Daoy (cell line): ENCODE results near the gene TPH2. TPM values are rescaled to one million over a fixed set of nuclear protein-coding genes. Genes with fewer than 3 reads are reported as not detected.
A peak's percentile ranks its signal among the peaks of the same experiment; 100 is the strongest.

Experiments
- DNase-seq: peaks from one replicate; pipeline ENCODE4 v3.0.0-alpha.2; 2015; ENCODE audit warnings: low read depth
- total RNA-seq: library from RNA; depleted of rRNA; stranded (reverse); fragments of >200 nt; shearing (Covaris generic); gene quantifications from 2 replicates; pipeline ENCODE4 v1.2.3, GENCODE V29; 2014

The TPH2 gene
- total RNA-seq, 1 experiment from 2014 or later: not detected

DNA sequence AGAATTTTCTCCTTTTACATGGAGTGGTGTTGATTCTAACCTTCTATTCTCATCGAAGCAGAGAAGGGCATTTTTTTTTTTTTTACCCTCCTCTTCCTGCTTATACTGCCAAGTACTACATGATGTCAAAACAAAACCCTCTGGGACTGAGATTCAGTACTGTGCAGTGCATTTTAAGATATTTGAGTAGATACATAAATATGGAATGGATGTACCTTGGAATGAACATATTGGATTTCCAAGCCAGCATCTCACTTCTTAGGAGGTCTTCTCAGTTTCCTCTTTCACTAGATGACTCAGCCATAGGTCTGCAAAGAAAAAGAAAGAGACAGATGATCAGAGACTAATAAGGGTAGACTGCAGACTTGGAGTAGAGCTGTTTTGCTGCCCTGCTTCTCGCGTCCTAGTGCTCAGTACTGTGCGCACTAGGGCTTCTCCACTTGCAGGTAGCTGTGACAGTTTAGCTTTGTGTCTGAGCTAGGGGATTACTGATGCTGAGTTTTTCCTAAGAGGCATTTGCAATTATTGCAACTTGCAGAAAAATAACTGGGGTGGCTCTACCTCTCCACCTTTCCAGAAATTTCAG is 20.4 kb downstream of the TPH2 start:
- DNase-seq: no peak

DNA sequence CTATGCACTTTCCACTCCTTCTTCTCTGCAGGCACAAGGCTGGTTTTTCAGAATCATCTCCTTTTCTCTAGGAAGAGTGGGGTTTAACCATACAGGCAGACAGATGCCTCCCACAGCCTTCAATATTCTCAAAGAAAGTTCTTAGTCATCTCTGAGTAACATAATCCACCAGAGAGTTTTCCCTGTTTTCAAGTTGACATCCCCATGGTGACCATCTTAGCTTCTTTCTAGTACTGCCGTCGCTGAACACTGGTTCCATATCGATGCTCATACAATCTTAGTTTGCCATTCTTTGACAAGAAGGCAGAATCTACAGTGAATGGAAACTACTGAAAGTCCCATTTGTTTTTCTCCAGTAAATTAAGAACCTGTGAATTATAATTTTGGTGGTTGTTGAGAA is 28.6 kb downstream of the TPH2 start:
- peak; percentile 11 for DNase-seq

DNA sequence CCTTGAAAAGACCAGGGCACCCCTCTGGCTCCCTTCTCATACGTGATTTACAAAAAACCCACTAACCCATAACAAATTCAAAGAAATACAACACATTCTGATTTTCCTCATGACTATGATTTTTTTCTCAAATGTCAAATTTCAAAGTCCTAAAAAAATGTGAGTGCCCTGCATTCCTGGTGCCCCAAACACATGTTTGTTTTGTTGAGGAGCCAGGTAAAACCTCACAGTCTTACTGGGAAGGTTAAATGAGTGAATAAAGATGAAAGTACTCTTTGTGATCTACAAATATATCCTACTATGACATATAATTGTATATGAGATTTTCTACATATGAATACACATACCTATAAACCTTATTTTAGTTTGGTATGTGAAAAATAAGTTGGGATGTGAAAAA is 30.7 kb downstream of the TPH2 start:
- no peak for DNase-seq

DNA sequence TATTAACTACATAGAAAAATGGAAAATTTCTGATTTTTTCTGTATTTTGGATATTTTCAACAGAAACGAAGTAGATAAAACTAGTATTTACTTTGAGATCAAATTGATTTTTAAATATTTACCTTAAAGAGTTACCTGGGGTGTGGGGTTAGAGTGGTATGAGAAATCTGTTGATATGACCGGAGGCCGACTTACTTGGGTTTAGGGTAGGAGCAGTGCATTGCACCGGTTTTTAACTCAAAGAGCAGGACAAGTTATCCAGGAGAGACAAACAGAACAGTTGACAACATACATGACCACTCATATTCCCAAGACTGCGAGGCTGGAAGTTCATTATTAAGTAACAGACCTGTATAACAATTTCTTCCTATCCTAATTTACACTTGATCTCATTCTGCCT is 31.4 kb downstream of the TPH2 start:
- no peak for DNase-seq

DNA sequence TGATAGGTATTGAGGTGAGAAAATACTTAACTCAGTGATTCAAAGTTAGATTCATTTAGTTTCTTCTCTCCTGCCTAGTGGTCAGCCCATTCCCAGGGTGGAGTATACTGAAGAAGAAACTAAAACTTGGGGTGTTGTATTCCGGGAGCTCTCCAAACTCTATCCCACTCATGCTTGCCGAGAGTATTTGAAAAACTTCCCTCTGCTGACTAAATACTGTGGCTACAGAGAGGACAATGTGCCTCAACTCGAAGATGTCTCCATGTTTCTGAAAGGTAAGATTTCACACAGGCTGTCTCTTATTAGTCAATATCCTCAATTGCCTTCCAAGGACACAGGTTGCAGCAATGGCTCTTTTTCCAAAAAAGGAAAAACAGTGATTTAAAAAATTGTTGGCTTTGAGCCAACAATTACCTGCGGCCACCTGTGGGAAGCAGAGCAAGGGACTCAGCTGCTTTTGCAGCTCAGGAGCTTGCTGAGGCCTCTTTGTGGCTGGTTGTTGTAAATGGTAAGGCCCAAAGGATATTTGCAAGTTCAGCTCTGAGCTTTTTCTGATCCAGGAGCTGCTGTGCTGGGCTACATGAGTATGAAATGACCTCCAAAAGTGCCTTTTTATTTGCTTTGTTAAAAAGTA is 33.9 kb downstream of the TPH2 start:
- DNase-seq: no peak

DNA sequence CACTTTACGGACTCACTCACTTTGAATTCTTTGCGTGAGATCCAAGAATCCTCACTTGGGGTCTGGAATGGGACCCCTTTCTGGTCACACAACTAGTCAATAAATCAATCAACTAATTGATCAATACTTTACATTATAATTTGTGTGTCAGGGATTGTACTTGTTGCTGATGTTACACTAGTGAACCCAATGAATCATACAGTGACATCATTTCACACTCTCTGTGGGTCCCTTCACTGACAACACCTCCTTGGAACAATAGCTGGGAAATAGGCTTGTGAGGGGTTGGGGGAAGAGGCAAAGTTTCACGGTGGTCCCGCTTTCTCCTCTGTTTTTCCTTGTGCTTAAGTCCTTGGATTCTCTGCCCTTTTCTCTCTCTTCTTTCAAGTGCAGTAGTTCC is 35.0 kb downstream of the TPH2 start:
- DNase-seq: peak; percentile 13

DNA sequence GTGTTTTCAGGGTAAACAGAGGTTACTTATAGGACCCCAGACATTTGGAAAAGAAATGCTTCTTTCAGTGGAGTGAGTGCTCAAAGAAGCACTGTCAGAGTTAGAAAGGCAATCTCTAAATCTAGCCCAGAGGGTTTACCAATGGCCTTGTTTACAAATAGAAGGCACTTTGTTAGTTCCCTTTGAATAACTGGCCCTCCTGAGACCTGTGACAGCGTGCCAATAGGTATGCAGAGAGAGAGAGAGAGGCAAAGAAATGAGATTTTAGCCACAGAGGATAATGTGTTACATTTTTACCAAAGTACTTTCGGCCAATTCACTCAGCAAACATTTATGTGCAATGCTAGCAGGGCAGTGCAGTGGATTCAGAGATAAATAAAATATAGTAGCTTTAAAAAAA is 41.9 kb downstream of the TPH2 start:
- no peak for DNase-seq

DNA sequence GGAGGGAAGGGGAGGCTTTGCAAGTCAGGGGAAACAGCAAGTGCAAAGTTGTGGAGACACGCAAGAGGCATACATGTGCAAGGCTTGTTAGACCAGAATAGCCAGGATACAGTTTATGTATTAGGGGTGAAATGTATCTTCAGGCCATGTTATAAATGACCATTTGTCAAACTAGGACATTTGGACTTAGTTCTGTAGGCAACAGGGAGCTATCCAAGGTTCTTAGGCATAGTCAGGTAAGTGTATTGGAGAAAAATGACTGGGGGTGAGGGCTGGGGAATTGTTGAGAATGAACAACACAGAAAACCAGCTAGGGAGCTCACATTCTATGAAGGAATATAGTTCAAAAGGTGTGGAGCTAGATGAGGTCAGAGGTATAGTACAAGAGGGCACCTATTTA is 42.5 kb downstream of the TPH2 start:
- DNase-seq: no peak

DNA sequence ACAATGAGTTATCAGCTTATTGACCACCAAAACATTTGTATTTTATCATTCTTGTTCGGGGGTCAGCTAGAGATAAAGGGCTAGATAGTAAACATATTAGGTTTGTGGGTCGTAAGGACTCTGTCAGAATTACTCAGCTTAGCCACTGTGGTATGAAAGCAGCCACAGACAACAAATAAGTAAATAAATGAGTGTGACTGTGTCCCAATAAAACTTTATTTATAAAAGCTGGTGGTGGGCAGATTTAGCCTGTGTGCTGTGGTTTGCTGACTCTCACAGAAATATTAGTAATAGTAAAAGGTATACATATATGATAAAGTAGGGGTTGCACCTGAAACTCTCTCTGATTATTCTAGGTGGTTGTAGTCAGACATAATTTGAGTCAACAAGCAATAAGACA is 56.1 kb downstream of the TPH2 start:
- DNase-seq: no peak

DNA sequence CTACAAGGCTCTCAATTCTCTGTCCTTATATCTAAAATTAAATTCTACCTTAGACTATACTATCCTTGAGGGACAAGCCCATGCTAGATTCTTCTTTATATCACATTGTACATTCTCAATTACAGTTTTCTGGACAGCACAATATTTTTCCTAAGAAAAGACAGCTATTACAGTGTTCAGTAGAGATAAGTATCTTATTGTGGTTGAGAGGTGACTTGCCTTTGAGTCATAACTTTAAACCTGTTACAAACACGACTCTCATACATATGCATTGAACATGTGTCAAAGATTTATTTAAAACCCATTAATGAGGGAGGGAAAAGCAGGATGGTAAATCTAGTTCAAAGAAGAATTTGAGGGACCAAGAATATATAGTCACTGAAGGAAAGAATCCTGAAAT is 61.1 kb downstream of the TPH2 start:
- peak; percentile 7 for DNase-seq

DNA sequence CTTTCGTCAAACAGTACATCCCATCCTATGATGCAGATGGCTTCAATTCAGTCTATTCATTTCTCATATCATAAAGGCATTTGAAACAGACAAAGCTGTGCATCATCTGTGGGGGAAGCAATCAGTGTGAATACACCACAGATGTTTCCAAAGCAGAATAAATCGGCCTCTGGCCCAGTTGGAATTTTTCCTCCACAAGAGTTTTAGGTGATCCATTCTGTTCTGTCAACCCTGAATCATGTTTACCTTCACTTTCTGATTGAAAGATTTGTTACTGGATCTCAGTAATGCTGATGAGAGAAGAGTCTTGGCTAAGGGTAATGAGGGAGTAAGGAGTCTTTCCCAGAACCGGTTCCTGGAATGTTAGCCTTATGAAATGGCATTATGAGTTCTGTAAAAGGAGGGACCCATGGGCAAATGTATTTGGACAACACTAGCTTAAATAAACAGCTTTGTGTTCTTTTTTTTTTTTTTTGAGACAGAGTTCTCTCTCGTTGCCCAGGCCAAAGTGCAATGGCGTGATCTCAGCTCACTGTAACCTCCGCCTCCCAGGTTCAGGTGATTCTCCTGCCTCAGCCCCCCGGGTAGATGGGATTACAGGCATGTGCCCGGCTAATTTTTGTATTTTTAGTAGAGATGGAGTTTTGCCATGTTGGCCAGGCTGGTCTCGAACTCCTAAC is 62.5 kb downstream of the TPH2 start:
- DNase-seq: no peak

DNA sequence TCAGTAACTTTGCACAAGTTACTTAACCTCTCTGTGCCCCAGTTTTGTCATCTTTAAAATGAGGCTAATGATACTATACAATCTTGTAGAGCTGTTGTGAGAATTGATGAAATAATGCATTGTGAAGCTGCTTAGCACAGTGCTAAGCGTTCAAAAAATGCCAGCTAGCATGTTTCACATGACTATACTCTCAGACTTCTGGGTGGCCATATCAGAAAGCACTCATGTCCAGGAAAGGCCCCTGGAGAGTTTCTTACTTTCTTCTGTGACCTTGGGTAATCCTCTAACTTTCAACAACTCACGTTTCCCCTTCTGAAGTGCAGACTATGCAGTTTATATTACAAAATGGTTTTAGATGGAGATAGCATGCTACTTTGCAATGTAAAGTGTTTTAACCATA is 68.1 kb downstream of the TPH2 start:
- no peak for DNase-seq

DNA sequence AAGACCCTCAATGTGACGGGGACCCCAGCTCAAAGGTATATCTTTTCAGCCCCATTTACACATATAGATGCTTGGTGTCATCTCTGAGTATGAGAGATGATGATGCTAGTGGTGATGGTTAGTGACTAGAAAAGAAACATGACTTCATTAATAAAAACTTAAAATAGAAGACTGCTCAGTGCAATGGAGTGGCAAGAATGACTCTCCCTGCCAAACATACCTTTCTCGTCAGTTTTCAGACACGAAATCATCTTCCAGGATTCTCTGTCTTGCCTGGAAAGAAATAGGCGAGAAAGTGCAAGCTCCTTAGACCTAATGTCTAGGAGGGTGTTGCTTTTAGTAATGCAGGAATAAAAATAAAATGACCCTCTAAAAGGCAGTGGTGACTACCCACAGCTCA is 71.7 kb downstream of the TPH2 start:
- DNase-seq: no peak

DNA sequence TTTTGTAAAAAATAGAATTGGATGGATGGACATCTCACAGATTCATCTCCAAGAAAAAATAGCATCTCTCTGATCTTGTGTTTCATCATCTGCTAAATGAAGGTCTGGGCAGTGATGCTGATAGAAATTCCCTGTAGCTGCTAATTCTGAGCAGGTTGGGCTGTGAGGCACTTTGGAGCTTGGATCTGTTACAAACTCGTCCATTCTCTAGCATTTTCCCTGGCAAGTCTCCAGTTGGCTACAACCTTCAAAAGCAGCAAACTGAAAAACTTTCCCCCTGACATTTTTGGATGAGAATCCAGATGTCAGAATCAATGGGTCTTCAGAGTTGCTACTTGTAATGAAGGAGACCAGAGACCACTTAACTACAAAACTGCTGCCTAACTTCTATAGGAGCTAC is 72.7 kb downstream of the TPH2 start:
- no peak for DNase-seq

DNA sequence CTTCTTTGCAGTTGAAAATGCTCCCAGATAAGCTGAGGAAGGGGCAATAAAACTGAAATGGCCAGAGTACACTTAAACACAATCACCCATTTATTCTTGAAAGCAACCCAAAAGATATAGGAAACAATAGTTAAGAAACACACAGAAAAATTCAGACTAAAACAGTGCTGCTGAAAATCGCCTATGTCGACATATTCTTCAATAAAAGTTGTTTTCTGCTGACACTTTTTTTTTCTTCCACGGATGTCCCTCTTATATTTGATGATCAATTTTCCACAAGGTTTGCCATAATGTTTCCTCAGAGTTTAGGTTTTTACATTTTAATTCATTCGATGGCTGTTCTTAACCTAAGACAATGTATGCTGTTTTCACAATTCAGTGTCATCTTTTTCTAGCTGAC is 74.2 kb downstream of the TPH2 start:
- DNase-seq: no peak

DNA sequence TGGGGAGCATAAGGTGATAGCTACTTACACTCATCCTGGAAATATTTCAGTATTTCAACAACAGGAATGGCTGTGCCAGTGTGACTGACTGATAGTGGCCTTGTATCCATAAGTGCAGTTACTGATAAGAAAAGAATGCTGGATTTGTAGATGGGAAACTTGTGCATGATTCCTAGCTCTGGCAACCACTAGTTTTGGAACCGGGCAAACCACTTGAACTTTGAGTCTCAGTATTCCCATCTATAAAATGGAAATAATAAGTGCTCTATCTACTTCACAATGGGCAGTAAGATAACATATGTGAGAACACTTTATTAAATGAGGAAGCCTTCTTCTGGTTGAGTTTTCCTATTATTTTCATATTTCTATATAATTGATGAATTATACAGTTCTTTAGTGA is 77.2 kb downstream of the TPH2 start:
- no peak for DNase-seq

DNA sequence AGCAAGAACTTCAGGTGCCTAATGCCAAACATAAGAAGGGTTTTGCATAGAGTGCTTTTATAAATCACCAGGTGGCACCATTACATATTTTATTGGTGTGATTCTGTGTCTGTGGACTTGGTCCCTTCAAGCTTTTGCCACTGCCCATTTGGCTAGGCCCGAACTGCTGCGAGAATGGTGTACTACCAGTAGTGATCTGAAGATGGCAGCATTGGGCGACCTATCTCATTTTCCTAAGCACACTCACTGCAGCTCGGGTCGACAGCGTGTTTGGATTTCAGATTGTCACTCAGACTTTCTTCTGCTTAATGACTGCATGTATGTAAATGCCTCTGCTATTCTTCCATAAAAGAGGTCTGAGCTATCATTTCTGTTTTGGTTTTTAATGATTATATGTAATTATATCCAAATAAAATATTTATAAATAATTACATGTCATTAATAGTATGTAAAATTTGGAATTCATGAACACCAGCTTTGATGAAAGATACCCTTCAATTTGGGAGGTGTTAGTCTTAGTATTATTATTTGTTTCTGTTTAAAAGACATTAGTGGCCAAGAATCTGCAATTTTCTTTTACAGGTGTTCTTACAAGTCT is 78.5 kb downstream of the TPH2 start:
- DNase-seq: peak; percentile 70

DNA sequence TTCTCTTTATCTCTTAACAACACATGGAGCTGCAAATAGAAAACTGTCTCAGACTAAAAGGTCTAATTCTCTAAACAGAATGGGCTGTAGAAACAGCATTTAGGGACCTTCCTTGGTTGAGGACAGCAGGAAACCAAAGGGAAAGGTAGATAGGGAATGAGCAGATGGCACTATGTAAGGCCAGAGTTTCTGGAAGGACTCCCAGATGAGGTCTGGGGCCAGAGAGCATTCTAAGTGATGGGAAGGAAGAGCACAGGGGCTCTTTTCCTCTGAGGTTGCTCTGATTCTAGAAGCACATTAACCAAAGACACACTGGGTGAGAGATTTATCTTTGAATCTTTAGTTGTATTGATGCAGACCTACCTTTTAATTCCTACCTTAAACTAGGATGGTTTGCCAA is 79.4 kb downstream of the TPH2 start:
- no peak for DNase-seq

DNA sequence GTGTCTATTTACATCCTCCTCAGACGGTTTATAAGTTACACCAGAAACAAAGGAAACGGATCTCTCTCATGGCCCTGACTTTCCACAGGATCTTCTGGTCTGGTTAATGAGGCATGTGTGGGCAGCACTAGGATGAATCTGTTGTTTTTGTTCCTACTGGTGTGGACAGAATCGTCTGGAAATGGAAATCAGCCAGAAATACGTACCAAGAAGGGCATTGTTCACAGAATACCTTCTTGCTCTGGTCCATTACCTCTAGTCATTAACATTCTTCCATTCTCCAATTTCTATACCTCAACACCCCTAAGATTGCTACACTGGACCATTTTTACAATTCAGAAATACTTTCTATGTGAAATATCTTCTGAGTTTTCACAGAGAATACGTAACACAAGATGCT is 86.0 kb downstream of the TPH2 start:
- DNase-seq: no peak

DNA sequence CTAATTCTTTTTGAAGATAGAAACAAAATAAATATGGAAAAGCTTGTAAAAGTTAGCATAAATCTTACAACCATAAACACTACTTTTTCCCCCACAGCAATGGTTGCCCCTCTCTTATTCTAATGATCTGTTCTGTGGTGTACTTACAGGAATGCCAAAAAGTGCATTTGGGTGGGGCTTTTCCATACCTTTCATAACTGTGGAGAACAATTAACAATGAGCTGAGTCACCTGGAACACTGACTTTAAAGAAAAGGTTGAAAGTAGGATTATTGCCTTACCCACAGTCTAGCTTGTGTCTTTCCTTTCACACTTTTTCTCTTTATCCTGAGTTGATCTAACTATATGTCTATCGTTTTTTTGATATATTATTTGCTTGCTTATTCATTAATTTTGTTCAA is 86.9 kb downstream of the TPH2 start:
- DNase-seq: no peak

DNA sequence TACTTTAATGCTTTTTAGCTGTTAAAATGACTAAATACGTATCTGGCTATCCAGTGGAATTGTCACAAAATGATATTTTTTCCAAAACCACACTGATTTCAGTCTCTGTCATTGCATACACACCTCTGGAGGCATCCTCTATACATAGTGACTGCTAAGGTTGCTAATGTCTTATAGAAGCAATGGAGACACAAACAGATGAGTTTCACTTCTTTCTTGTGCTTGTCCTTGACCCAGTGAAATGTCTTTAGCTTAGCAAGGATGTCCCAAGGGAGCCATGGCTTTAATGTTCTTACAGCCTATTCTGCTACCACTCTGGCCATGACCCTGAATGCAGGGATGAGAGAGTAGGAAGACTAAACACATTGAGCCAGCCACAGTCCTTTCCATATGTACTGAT is 90.3 kb downstream of the TPH2 start:
- no peak for DNase-seq

DNA sequence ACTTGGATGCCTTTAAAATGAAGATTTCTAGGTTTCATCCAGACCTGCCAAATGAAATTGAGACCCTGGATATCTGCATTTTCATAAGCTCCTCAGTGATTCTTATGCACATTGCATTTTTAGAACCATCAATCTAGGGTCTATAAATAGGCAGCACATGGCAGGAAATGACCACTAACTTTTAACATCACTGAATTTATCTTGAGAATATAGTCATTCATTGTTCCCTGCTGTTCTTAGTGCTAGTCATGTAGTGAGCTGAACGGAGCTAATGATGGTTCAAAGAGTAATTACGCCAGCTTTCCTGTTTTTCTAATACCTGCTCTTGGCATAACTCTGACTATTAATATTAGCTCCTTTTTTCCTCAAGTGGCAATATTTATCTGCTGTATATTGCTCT is 91.6 kb downstream of the TPH2 start:
- no peak for DNase-seq

DNA sequence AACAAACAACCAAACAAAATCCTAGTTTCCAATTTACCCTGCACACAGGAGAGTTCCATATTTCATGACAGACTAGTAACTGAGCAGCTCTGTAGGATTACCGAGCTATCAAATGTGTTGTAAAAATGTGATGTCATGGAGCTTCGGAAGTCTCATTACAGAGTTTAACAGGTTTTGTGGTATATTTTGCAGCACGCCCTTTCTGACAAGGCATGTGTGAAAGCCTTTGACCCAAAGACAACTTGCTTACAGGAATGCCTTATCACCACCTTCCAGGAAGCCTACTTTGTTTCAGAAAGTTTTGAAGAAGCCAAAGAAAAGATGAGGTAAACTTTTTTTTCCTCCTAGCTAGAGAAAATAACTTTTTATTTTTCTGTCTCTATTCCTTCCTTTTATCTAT is 92.4 kb downstream of the TPH2 start:
- no peak for DNase-seq
